Transverse colon (tissue), 4 donors: ENCODE measurements around the gene ARHGAP8. TPM values are rescaled to one million over a fixed set of nuclear protein-coding genes. Genes with fewer than 3 reads are reported as not detected.

Experiments used
- DNase-seq: peaks from one replicate; pipeline ENCODE4 v3.0.0-alpha.2; 2019
- H3K27ac ChIP-seq, 4 donors: fragments of 200-600 bp; sonication (generic); 2 replicates each; pipeline ENCODE4 v1.5.1; 2016 to 2018; ENCODE audit warnings: inconsistent platforms in 4 of 4
- H3K27me3 ChIP-seq: fragments of 200-600 bp; sonication (generic); 2 replicates; pipeline ENCODE4 v1.5.1; 2017; ENCODE audit warnings: inconsistent platforms
- H3K36me3 ChIP-seq, 4 donors: fragments of 200-600 bp; sonication (generic); 2 replicates each; pipeline ENCODE4 v1.5.1; 2017 to 2019; ENCODE audit warnings: inconsistent platforms in 4 of 4
- H3K4me1 ChIP-seq, 4 donors: fragments of 200-600 bp; sonication (generic); 2 replicates each; pipeline ENCODE4 v1.5.1; 2017 to 2020; ENCODE audit warnings: inconsistent platforms in 4 of 4
- H3K4me3 ChIP-seq, 4 donors: fragments of 200-600 bp; sonication (generic); 1 replicate in 1 of 4; 2 replicates in 3 of 4; pipeline versions ENCODE4 v1.5.1 to v1.6.1; 2017 to 2019; ENCODE audit warnings: inconsistent platforms in 4 of 4
- H3K9me3 ChIP-seq, 2 donors: fragments of 200-600 bp; sonication (generic); 2 replicates each; pipeline ENCODE4 v1.5.1; 2017 to 2019; ENCODE audit warnings: inconsistent platforms in 2 of 2
- EP300 ChIP-seq: sonication (generic); formaldehyde crosslinking; IDR thresholded peaks from one replicate; pipeline ENCODE4 v1.6.1; 2017; ENCODE audit warnings: antibody characterized with exemption, low read depth
- POLR2A ChIP-seq: fragments of 450-650 bp; IDR thresholded peaks from one replicate; pipeline ENCODE4 v1.6.1; 2016; ENCODE audit warnings: antibody characterized with exemption, mild to moderate bottlenecking, moderate library complexity
- POLR2AphosphoS5 ChIP-seq, 3 donors: sonication (generic); formaldehyde crosslinking; IDR thresholded peaks; one replicate each; pipeline ENCODE4 v1.6.1; 2016; ENCODE audit warnings: antibody characterized with exemption in 3 of 3
- WGBS, 2 donors: methylation state at CpG; one replicate each; pipeline ENCODE4 v1.1.5; 2018; ENCODE audit warnings: low coverage in 1 of 2; 5-methylcytosine and 5-hydroxymethylcytosine counted together
- in situ Hi-C, 4 donors: fragments of 200-750 bp; cut with MboI; loops; one replicate each; pipeline versions ENCODE4 v1.15.0 to v1.15.1; 2017; ENCODE audit warnings: low sequenced_read_pairs in 3 of 4, low pct_ligation_motif_present in 1 of 4, low pct_unique_long_range_greater_than_20kb in 1 of 4
- intact Hi-C: fragments of 100-400 bp; cut with DNase I; formaldehyde crosslinking; loops from one replicate; pipeline ENCODE4 v1.15.1; 2023; ENCODE audit warnings: low total_unique reads
- total RNA-seq, 4 donors: library from RNA; depleted of rRNA; stranded (reverse); fragments of >200 nt; gene quantifications; one replicate each; pipeline ENCODE4 v1.1.0, GENCODE V29; 2016
- TF ChIP-seq, protein P1 (sequence below), 5 experiments: fragments of 200-600 bp in 3 of 5; fragments of 450-650 bp in 2 of 5; sonication (generic) in 3 of 5; IDR thresholded peaks; 1 replicate in 2 of 5; 2 replicates in 3 of 5; pipeline ENCODE4 v1.5.1; 2016 to 2017; ENCODE audit warnings: antibody characterized with exemption in 5 of 5, inconsistent platforms in 3 of 5, mild to moderate bottlenecking in 2 of 5, moderate library complexity in 1 of 5

ARHGAP8 gene
- total RNA-seq, 4 donors from 2014 or later = 28.6 to 51.5 (median 31.5) TPM

DNA sequence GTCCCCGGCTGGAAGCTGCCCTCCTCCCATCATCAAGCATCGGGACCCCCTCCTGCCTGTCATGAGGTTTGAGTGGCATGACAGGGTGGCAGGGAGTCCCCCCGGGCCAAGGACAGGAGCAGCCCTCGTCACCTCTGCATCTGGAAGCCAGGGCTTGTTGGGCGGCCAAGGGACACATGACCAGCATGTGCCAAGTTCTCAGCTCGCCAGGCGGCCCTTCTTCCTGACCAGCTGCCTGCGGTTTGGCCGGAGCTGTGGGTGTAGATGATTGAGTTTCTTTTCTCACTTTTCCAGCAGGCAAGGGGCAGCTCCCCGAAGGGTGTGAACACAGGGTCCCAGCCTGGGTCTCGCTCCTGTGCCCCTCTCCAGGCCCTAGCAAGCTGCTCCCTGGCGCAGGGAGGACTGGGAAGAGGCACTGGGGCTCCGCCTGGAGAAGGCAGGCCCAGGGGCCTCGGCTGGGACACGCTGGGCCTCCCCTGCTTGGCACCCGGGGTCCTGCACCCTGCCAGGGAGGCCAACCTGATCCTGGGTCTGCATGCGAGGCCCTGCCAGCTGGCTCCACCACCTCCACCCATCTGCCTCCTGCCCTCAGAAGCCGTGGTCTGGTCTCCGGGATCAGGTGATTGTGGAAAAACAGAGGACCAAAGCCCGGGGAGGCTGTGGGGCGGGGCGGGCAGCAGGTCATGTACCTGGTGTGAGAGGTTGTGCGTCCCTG lies 13.4 kb downstream of the ARHGAP8 start:
- TF ChIP-seq, protein P1, sequence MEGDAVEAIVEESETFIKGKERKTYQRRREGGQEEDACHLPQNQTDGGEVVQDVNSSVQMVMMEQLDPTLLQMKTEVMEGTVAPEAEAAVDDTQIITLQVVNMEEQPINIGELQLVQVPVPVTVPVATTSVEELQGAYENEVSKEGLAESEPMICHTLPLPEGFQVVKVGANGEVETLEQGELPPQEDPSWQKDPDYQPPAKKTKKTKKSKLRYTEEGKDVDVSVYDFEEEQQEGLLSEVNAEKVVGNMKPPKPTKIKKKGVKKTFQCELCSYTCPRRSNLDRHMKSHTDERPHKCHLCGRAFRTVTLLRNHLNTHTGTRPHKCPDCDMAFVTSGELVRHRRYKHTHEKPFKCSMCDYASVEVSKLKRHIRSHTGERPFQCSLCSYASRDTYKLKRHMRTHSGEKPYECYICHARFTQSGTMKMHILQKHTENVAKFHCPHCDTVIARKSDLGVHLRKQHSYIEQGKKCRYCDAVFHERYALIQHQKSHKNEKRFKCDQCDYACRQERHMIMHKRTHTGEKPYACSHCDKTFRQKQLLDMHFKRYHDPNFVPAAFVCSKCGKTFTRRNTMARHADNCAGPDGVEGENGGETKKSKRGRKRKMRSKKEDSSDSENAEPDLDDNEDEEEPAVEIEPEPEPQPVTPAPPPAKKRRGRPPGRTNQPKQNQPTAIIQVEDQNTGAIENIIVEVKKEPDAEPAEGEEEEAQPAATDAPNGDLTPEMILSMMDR (IDR thresholded peaks at IDR 0.05) = no peak
- TF ChIP-seq EP300 = no peak
- no peak for TF ChIP-seq POLR2AphosphoS5 (IDR thresholded peaks at IDR 0.05)
- no peak for TF ChIP-seq POLR2A
- no peak for DNase-seq
- peaks cover 0 to 7% (median 0%) of the 10 kb centered on the region in 4 donors for H3K4me1 ChIP-seq
- no peaks in the 10 kb centered on the region for H3K9me3 ChIP-seq
- intact Hi-C loops (no loop called here), in situ Hi-C loops (no loop called here)
- H3K36me3 ChIP-seq = no peaks in the 10 kb centered on the region
- H3K27ac ChIP-seq = no peak overlapping the region
- no peaks in the 10 kb centered on the region for H3K27me3 ChIP-seq
- WGBS, 2 donors = 80% methylated on average over 22 of the region's 23 CpGs; no CpG with 5 or more reads in 1 of the 2 donors
- H3K4me3 ChIP-seq = no peak overlapping the region

- no peak for TF ChIP-seq POLR2A
- no peak for TF ChIP-seq EP300
- TF ChIP-seq, protein P1 (IDR thresholded peaks at IDR 0.05) = no peak
- no peak for TF ChIP-seq POLR2AphosphoS5 (IDR thresholded peaks at IDR 0.05)
- H3K27ac ChIP-seq = peak overlapping the region; percentile 60 to 74 (median 70)
- no peak for DNase-seq
- WGBS, 2 donors = 71 to 90% methylated on average over 1 of the region's 1 CpG
- H3K4me1 ChIP-seq = peaks cover 2 to 31% (median 20%) of the 10 kb centered on the region in 4 donors
- intact Hi-C loops = no loop called here
- no peaks in the 10 kb centered on the region for H3K9me3 ChIP-seq
- no peaks in the 10 kb centered on the region for H3K36me3 ChIP-seq
- in situ Hi-C loops = no loop called here
- no peaks in the 10 kb centered on the region for H3K27me3 ChIP-seq
- H3K4me3 ChIP-seq = no peak overlapping the region
Observed at GRCh38 chr22:44773082-44773481, 20.7 kb downstream of the ARHGAP8 start.

- Histone ChIP-seq H3K36me3 (no peaks in the 10 kb centered on the region), H3K27me3 (no peaks in the 10 kb centered on the region), H3K9me3 (no peaks in the 10 kb centered on the region), H3K27ac (peak overlapping the region in 1 of 4 donors; percentile 72), H3K4me3 (no peak overlapping the region), H3K4me1 (peaks cover 2 to 37% (median 21%) of the 10 kb centered on the region in 4 donors)
- WGBS, 2 donors = 77 to 85% methylated on average over 4 to 5 of the region's 5 CpGs
- TF ChIP-seq POLR2AphosphoS5 (IDR thresholded peaks at IDR 0.05) (no peak), EP300 (no peak), POLR2A (no peak)
- TF ChIP-seq, protein P1 (IDR thresholded peaks at IDR 0.05) = no peak
- DNase-seq = no peak
- in situ Hi-C loops (no loop called here), intact Hi-C loops (no loop called here)
Observed at GRCh38 chr22:44775862-44776261, 23.5 kb downstream of the ARHGAP8 start.

- peaks cover 2 to 37% (median 21%) of the 10 kb centered on the region in 4 donors for H3K4me1 ChIP-seq
- peak; percentile 42 for DNase-seq
- peak overlapping the region; percentile 65 to 78 (median 69) for H3K27ac ChIP-seq
- H3K4me3 ChIP-seq = no peak overlapping the region
- in situ Hi-C loops = no loop called here
- H3K9me3 ChIP-seq = no peaks in the 10 kb centered on the region
- TF ChIP-seq, protein P1 (IDR thresholded peaks at IDR 0.05) = peak in 1 of 5 experiments; percentile 18
- TF ChIP-seq POLR2AphosphoS5 (IDR thresholded peaks at IDR 0.05) = no peak
- no peak for TF ChIP-seq EP300
- H3K27me3 ChIP-seq = no peaks in the 10 kb centered on the region
- intact Hi-C loops = no loop called here
- WGBS, 2 donors = 63 to 83% methylated on average over 8 to 16 of the region's 16 CpGs
- H3K36me3 ChIP-seq = no peaks in the 10 kb centered on the region
Observed at GRCh38 chr22:44776605-44777363, 24.4 kb downstream of the ARHGAP8 start.
